Measurements from ENCODE around the gene PIM1. TPM values are rescaled to one million over a fixed set of nuclear protein-coding genes. Genes with fewer than 3 reads are reported as not detected.

The PIM1 gene
- total and polyA plus RNA-seq, 9 of the 15 experiments (the other 6 are each of a cell fraction or from before 2014, with no cell fraction given) = 19.0 to 789 (median 212) TPM

- TF ChIP-seq MLX (CRISPR knock-in tag; conservative IDR thresholded peaks at IDR 0.05) (no peak), TAF15 (IDR thresholded peaks at IDR 0.05; ENCODE audit: low read depth, low read length) (no peak), ELF1 (tag; IDR thresholded peaks at IDR 0.05) (no peak), YY1 (IDR thresholded peaks at IDR 0.05; ENCODE audit: borderline replicate concordance in 1 of 3, control insufficient read depth in 1 of 3, extremely low read depth in 1 of 3, insufficient read depth in 3 of 3, insufficient read length in 1 of 3, insufficient replicate concordance in 2 of 3, low read depth in 1 of 3, low read length in 2 of 3) (no peak), SIN3A (IDR thresholded peaks at IDR 0.05; ENCODE audit: borderline replicate concordance in 2 of 2, control insufficient read depth in 1 of 2, low read depth in 2 of 2, low read length in 2 of 2) (no peak), NR2F6 (CRISPR knock-in tag; IDR thresholded peaks at IDR 0.05) (no peak), SMAD3 (CRISPR knock-in tag; conservative IDR thresholded peaks at IDR 0.05) (no peak), CREBBP (IDR thresholded peaks at IDR 0.05; ENCODE audit: low read depth, low read length) (no peak), ARID2 (IDR thresholded peaks at IDR 0.05) (no peak), SRSF7 (optimal IDR thresholded peaks at IDR 0.05; ENCODE audit: low read depth, low read length) (no peak), ZBTB7A (IDR thresholded peaks at IDR 0.05; ENCODE audit: borderline replicate concordance, control insufficient read depth, low read depth, low read length) (peak; percentile 44; the same call in 1 of the 2 replicates), ZNF668 (CRISPR knock-in tag; IDR thresholded peaks at IDR 0.05) (no peak), ZNF699 (CRISPR knock-in tag; IDR thresholded peaks at IDR 0.05; ENCODE audit: insufficient replicate concordance) (no peak), ZNF512 (tag; IDR thresholded peaks at IDR 0.05) (no peak), ZBTB33 (CRISPR knock-in tag; IDR thresholded peaks at IDR 0.05) (no peak), ZNF445 (CRISPR knock-in tag; IDR thresholded peaks at IDR 0.05; ENCODE audit: low read depth) (0 out of 2 replicates have a peak, but pooled peaks have one; percentile 25), YBX1 (IDR thresholded peaks at IDR 0.05) (no peak), DACH1 (IDR thresholded peaks at IDR 0.05; ENCODE audit: partially characterized antibody) (no peak), HMGXB4 (CRISPR knock-in tag; IDR thresholded peaks at IDR 0.05) (no peak)
These were observed 17.5 kb downstream of the PIM1 start (continued) for GRCh38 chr6:37187321-37188022.
